Psoas muscle (tissue), 8 donors: ENCODE measurements around the gene CDC42BPA. TPM values are rescaled to one million over a fixed set of nuclear protein-coding genes. Genes with fewer than 3 reads are reported as not detected.

Source experiments
- ATAC-seq, 4 donors: fragments of 200-7000 bp; cut with Tn5 transposase; one replicate each; pipeline ENCODE4 v1.9.1; 2020; ENCODE audit warnings: moderate library complexity in 3 of 4, mild to moderate bottlenecking in 2 of 4
- DNase-seq, 2 donors: peaks; one replicate each; pipeline ENCODE4 v3.0.0-alpha.2; 2020
- H3K27ac ChIP-seq: fragments of 200-600 bp; one replicate; pipeline ENCODE4 v1.8.0; 2022
- H3K27me3 ChIP-seq, 3 donors: fragments of 200-600 bp in 1 of 3; one replicate each; pipeline versions ENCODE4 v1.6.1 to v1.8.0; 2013 to 2022; ENCODE audit warnings: low read length in 2 of 3, mild to moderate bottlenecking in 2 of 3, moderate library complexity in 1 of 3; ENCODE audit not compliant: insufficient read depth in 3 of 3
- H3K36me3 ChIP-seq, 2 donors: fragments of 200-600 bp in 1 of 2; one replicate each; pipeline versions ENCODE4 v1.6.1 to v1.8.0; 2013 to 2022; ENCODE audit warnings: low read depth in 1 of 2, mild to moderate bottlenecking in 1 of 2, moderate library complexity in 1 of 2; ENCODE audit not compliant: insufficient read depth in 1 of 2
- H3K4me1 ChIP-seq: fragments of 200-600 bp; one replicate; pipeline ENCODE4 v1.8.0; 2022
- H3K4me3 ChIP-seq: fragments of 200-600 bp; one replicate; pipeline ENCODE4 v1.8.0; 2022; ENCODE audit warnings: mild to moderate bottlenecking
- H3K9me3 ChIP-seq: fragments of 200-600 bp; one replicate; pipeline ENCODE4 v1.8.0; 2022
- WGBS, 3 donors: extraction: QIAGEN DNeasy Blood & Tissue Kit; methylation state at CpG; one replicate each; pipeline versions ENCODE4 v1.1.6 to v1.1.7; 2013; 5-methylcytosine and 5-hydroxymethylcytosine counted together
- intact Hi-C, 2 donors: fragments of 100-400 bp; cut with DNase I; formaldehyde crosslinking; loops; one replicate each; pipeline versions ENCODE4 v1.11.0 to v1.14.2; 2022
- polyA plus RNA-seq, 3 donors: library from polyadenylated mRNA; stranded (reverse); fragments of 200-250 nt; gene quantifications; one replicate each; pipeline ENCODE4 v1.2.3, GENCODE V29; 2013
- total RNA-seq, 4 donors: library from RNA; stranded (reverse); fragmentation: NEBNext Ultra II Directional in 2 of 4; extraction: Animal tissue kit (Norgen Biotek cat#: 25700) in 2 of 4; gene quantifications; one replicate each; pipeline versions ENCODE4 v1.2.1 to v1.2.4, GENCODE V29; 2021 to 2023
- TF ChIP-seq, protein P1 (sequence below): fragments of 200-600 bp; IDR thresholded peaks from one replicate; pipeline ENCODE4 v1.8.0; 2022; ENCODE audit warnings: antibody characterized with exemption
- donor health status: healthy with polysubstance abuse.
- donor health status: DM: no; HTN: no; CAD: no; lungs with moderate emphysema.
- donor health status: Bipolar disorder and iron deficiency.
- donor health status: healthy.
- donor health status: DM: yes; HTN: yes; CAD: no.
- donor health status: DM: no; HTN: no; CAD: no.
- donor health status: DM: no; HTN: no; CAD: no.
- donor health status: DM: yes; HTN: yes; CAD: no.

CDC42BPA gene
- total and polyA plus RNA-seq, 7 donors, result 5.3 to 23.0 (median 15.7) TPM

DNA sequence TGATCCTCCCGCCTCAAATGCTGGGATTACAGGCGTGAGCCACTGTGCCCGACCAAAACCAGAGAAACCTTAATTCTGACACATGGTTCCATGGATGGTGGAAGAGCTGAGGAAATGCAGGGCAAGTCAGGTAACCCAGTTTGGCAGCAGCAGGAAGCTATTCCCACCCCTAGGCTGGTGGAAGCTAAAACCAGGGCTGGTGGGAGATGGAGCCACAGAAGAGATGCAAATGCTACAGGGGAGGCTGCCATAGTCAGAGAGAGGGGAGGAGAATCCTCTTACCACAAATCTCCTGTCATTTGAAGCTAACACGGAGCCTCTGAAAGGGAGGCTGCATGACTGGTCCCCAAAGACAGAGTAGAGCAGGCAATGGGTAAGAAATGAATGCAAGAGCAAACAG is 4.1 kb upstream of the CDC42BPA start:
- Histone ChIP-seq H3K4me1 (no peaks in the 10 kb centered on the region), H3K4me3 (no peak overlapping the region), H3K27me3 (no peaks in the 10 kb centered on the region), H3K27ac (no peak overlapping the region), H3K36me3 (no peaks in the 10 kb centered on the region), H3K9me3 (no peaks in the 10 kb centered on the region)
- DNase-seq (no peak), ATAC-seq (no peak)
- 86 to 93% (median 90%) methylated on average over 4 of the region's 4 CpGs for WGBS, 3 donors
- intact Hi-C loops, result loop anchor here in 1 of 2 donors (10.0 kb wide), 1 partner anchor 408 kb away; no protein-coding TSS in a partner anchor
- TF ChIP-seq, protein P1, sequence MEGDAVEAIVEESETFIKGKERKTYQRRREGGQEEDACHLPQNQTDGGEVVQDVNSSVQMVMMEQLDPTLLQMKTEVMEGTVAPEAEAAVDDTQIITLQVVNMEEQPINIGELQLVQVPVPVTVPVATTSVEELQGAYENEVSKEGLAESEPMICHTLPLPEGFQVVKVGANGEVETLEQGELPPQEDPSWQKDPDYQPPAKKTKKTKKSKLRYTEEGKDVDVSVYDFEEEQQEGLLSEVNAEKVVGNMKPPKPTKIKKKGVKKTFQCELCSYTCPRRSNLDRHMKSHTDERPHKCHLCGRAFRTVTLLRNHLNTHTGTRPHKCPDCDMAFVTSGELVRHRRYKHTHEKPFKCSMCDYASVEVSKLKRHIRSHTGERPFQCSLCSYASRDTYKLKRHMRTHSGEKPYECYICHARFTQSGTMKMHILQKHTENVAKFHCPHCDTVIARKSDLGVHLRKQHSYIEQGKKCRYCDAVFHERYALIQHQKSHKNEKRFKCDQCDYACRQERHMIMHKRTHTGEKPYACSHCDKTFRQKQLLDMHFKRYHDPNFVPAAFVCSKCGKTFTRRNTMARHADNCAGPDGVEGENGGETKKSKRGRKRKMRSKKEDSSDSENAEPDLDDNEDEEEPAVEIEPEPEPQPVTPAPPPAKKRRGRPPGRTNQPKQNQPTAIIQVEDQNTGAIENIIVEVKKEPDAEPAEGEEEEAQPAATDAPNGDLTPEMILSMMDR, result no peak

DNA sequence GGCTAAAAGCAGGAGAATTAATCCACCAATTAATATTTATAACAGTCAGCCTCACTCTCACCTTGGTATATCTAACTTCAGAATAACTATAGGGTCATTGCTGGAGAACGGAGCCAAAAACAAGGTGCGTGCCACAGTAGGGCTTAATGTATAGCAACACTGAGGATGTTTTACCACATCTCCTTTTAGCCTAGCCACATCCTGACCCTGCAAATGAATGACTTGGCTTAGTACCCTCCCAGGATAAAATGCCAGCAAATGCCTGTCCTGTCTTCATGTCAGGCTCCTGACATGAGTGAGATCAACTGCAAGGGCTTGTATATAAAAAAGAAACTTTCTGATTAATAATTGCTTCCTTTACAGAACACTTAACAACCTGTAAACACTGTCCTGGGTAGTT is 2.7 kb upstream of the CDC42BPA start:
- Histone ChIP-seq H3K4me3 (no peak overlapping the region), H3K27me3 (no peaks in the 10 kb centered on the region), H3K9me3 (no peaks in the 10 kb centered on the region), H3K4me1 (no peaks in the 10 kb centered on the region), H3K36me3 (no peaks in the 10 kb centered on the region), H3K27ac (no peak overlapping the region)
- intact Hi-C loops, result loop anchor here in 1 of 2 donors (10.0 kb wide), 1 partner anchor 406 kb away; no protein-coding TSS in a partner anchor
- ATAC-seq (no peak), DNase-seq (no peak)
- WGBS, 3 donors, result 93 to 95% (median 94%) methylated on average over 2 of the region's 2 CpGs
- TF ChIP-seq, protein P1, result no peak

DNA sequence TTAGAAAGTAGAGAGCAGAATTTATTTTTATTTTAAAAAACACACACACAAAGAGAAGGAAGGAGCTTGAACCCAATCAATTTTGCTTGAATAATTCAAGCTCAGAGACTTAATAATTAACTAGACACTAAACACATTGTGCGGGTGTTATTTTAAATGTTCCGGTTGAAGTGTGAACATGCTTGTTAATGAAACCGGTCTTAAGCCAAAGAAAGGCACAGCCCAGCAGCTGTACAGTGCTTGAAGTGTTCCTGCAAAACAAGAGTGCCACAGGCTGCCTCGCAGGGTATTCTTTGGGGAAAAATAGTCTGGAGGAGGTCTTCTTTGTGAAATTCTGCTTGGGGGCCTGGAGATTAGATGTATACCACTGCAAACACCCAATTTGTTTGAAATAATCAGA is 2.2 kb upstream of the CDC42BPA start:
- Histone ChIP-seq H3K27me3 (no peaks in the 10 kb centered on the region), H3K9me3 (no peaks in the 10 kb centered on the region), H3K27ac (no peak overlapping the region), H3K4me1 (no peaks in the 10 kb centered on the region), H3K4me3 (no peak overlapping the region), H3K36me3 (no peaks in the 10 kb centered on the region)
- DNase-seq, result no peak
- TF ChIP-seq, protein P1, result no peak
- intact Hi-C loops, result loop anchor here in 1 of 2 donors (10.0 kb wide), 1 partner anchor 406 kb away; no protein-coding TSS in a partner anchor
- WGBS, 3 donors, result 57 to 76% (median 63%) methylated on average over 4 of the region's 4 CpGs
- no peak for ATAC-seq

DNA sequence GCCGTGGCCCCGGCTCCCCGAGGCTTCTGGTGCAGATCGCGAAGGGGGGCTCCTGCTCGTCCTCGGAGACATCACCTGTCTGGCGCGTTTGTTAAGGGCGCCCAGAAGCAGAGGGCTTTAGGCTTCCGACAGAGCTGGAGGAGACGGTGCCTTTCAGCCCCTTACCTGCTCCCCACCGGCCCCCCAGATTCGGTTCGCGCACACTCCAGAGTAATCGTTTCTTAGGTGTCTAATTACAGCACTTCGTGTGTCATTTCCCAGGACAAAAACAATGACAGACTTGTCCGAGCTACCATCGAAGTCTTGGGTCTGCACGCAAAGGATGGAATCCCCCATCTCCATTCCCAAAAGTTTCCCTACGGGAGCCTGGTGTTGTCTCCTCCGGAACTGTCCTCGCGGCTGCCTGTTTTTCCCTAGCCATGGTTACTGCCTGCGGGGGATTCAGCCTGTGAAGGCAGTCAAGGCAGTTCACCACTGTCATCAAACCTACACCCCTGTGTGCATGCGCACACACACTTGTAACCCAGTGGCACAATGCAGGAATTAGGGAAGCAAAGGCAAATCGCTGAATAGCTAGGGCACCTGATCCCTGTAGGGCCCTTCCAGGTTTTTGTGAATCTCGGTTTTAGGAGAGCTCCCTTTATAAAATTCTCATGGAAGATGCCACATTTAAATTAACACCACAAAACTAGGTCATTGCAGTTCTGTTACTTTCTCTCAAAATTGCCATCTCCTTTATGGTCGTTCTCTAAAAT is 738 bp upstream of the CDC42BPA start:
- ATAC-seq (peak; percentile 22 to 39 (median 34)), DNase-seq (peak; percentile 32 to 53)
- TF ChIP-seq, protein P1, result no peak

More for the DNA sequence above, 738 bp upstream of the CDC42BPA start:
- intact Hi-C loops, result loop anchor here (5.0 to 10.0 kb wide), 4 partner anchors 72 to 184 kb away; no protein-coding TSS in a partner anchor
- no peaks in the 10 kb centered on the region for H3K27me3 ChIP-seq
- H3K36me3 ChIP-seq, result no peaks in the 10 kb centered on the region
- no peaks in the 10 kb centered on the region for H3K9me3 ChIP-seq
- peak overlapping the region; percentile 81 for H3K4me3 ChIP-seq
- WGBS, 3 donors, result 6 to 10% (median 8%) methylated on average over 20 to 30 of the region's 30 CpGs
- peaks cover 1% of the 10 kb centered on the region for H3K4me1 ChIP-seq
- H3K27ac ChIP-seq, result peak overlapping the region; percentile 95
